Liver (tissue), 9 donors: ENCODE results near the gene ITGAE. TPM values are rescaled to one million over a fixed set of nuclear protein-coding genes. Genes with fewer than 3 reads are reported as not detected.

Experiments
- DNase-seq: peaks from one replicate; pipeline ENCODE4 v3.0.0-alpha.2; 2017; ENCODE audit warnings: low spot score
- H3K27ac ChIP-seq, 2 donors: one replicate each; pipeline ENCODE4 v1.7.0; 2013; ENCODE audit warnings: inconsistent platforms in 2 of 2, low read length in 2 of 2, control low read depth in 1 of 2, low read depth in 1 of 2, mild to moderate bottlenecking in 1 of 2
- H3K27me3 ChIP-seq, 4 donors: one replicate each; pipeline versions ENCODE4 v1.6.1 to v1.7.0; 2013; ENCODE audit warnings: low read length in 3 of 4, inconsistent platforms in 1 of 4, mild to moderate bottlenecking in 1 of 4, moderate library complexity in 1 of 4; ENCODE audit not compliant: control insufficient read depth in 4 of 4, insufficient read depth in 4 of 4
- H3K36me3 ChIP-seq, 4 donors: one replicate each; pipeline versions ENCODE4 v1.6.1 to v1.7.0; 2013; ENCODE audit warnings: low read length in 3 of 4, mild to moderate bottlenecking in 3 of 4, low read depth in 1 of 4, moderate library complexity in 1 of 4; ENCODE audit not compliant: control insufficient read depth in 4 of 4, insufficient read depth in 3 of 4
- H3K4me1 ChIP-seq, 4 donors: one replicate each; pipeline versions ENCODE4 v1.6.1 to v1.7.0; 2013; ENCODE audit warnings: low read length in 3 of 4, mild to moderate bottlenecking in 3 of 4, moderate library complexity in 1 of 4; ENCODE audit not compliant: control insufficient read depth in 4 of 4, insufficient read depth in 4 of 4
- H3K4me3 ChIP-seq, 3 donors: one replicate each; pipeline versions ENCODE4 v1.6.1 to v1.7.0; 2013; ENCODE audit warnings: low read length in 3 of 3, control low read depth in 1 of 3, low read depth in 1 of 3, mild to moderate bottlenecking in 1 of 3
- H3K9ac ChIP-seq, 2 donors: one replicate each; pipeline ENCODE4 v1.7.0; 2013; ENCODE audit warnings: low read length in 2 of 2, mild to moderate bottlenecking in 2 of 2, moderate library complexity in 2 of 2, control low read depth in 1 of 2, low read depth in 1 of 2
- H3K9me3 ChIP-seq, 4 donors: one replicate each; pipeline versions ENCODE4 v1.6.1 to v1.7.0; 2013; ENCODE audit warnings: low read length in 3 of 4; ENCODE audit not compliant: control insufficient read depth in 4 of 4
- FOXA1 ChIP-seq: IDR thresholded peaks from 2 replicates; pipeline ENCODE4 v1.6.1; 2016; ENCODE audit warnings: antibody characterized with exemption
- FOXA2 ChIP-seq: IDR thresholded peaks from 2 replicates; pipeline ENCODE4 v1.6.1; 2016; ENCODE audit warnings: antibody characterized with exemption
- HNF4A ChIP-seq, 2 donors: conservative IDR thresholded peaks; 2 replicates each; pipeline ENCODE4 v1.6.1; 2016; ENCODE audit warnings: antibody characterized with exemption in 2 of 2, mild to moderate bottlenecking in 2 of 2
- HNF4G ChIP-seq: IDR thresholded peaks from 2 replicates; pipeline ENCODE4 v1.6.1; 2016; ENCODE audit warnings: antibody characterized with exemption
- JUND ChIP-seq, 2 donors: IDR thresholded peaks; 2 replicates each; pipeline ENCODE4 v1.6.1; 2016; ENCODE audit warnings: antibody characterized with exemption in 2 of 2
- NR2F2 ChIP-seq: IDR thresholded peaks from 2 replicates; pipeline ENCODE4 v1.6.1; 2016; ENCODE audit warnings: antibody characterized with exemption
- RAD21 ChIP-seq, 2 donors: IDR thresholded peaks; 2 replicates each; pipeline ENCODE4 v1.6.1; 2016; ENCODE audit warnings: antibody characterized with exemption in 2 of 2, mild to moderate bottlenecking in 2 of 2
- RXRA ChIP-seq, 2 donors: IDR thresholded peaks; 2 replicates each; pipeline ENCODE4 v1.6.1; 2017 to 2018; ENCODE audit warnings: antibody characterized with exemption in 2 of 2, mild to moderate bottlenecking in 1 of 2
- SP1 ChIP-seq: IDR thresholded peaks from 2 replicates; pipeline ENCODE4 v1.6.1; 2018; ENCODE audit warnings: antibody characterized with exemption, mild to moderate bottlenecking
- TAF1 ChIP-seq: conservative IDR thresholded peaks from 2 replicates; pipeline ENCODE4 v1.6.1; 2016; ENCODE audit warnings: antibody characterized with exemption, mild to moderate bottlenecking
- YY1 ChIP-seq: IDR thresholded peaks from 2 replicates; pipeline ENCODE4 v1.6.1; 2016; ENCODE audit warnings: antibody characterized with exemption, mild to moderate bottlenecking
- WGBS: extraction: QIAGEN DNeasy Blood & Tissue Kit; methylation state at CpG from one replicate; pipeline ENCODE4 v1.1.7; 2013; 5-methylcytosine and 5-hydroxymethylcytosine counted together
- polyA plus RNA-seq, 2 donors: library from polyadenylated mRNA; stranded (reverse) in 1 of 2; unstranded in 1 of 2; fragments of 200-250 nt in 1 of 2; fragments of >200 nt in 1 of 2; fragmentation: Nextera tagmentation in 1 of 2; extraction: Ambion mirVana in 1 of 2; gene quantifications; one replicate each; pipeline versions ENCODE4 v1.2.1 to v1.2.3, GENCODE V29; 2013 to 2015
- total RNA-seq, 2 donors: library from RNA; depleted of rRNA; stranded (reverse); fragments of >200 nt; gene quantifications; one replicate each; pipeline ENCODE4 v1.2.3, GENCODE V29; 2014
- TF ChIP-seq, protein P1 (sequence below): fragments of 150-350 bp; IDR thresholded peaks from 2 replicates; pipeline ENCODE4 v1.5.1; 2017; ENCODE audit warnings: improper control_type of control experiment, low read depth, low read length; ENCODE audit not compliant: missing input control
- TF ChIP-seq, protein P2 (sequence below): IDR thresholded peaks from 2 replicates; pipeline ENCODE4 v1.6.1; 2016; ENCODE audit warnings: antibody characterized with exemption, mild to moderate bottlenecking
- TF ChIP-seq, protein P3 (sequence below): IDR thresholded peaks from 2 replicates; pipeline ENCODE4 v1.6.1; 2016; ENCODE audit warnings: antibody characterized with exemption
- TF ChIP-seq, protein P4 (sequence below): IDR thresholded peaks from 2 replicates; pipeline ENCODE4 v1.6.1; 2016; ENCODE audit warnings: antibody characterized with exemption
- TF ChIP-seq, protein P5 (sequence below): IDR thresholded peaks from 2 replicates; pipeline ENCODE4 v1.6.1; 2016; ENCODE audit warnings: antibody characterized with exemption
- donor health status: healthy.
- donor health status: healthy.
- donor health status: healthy.
- donor health status: healthy.
- donor health status: healthy.

Gene ITGAE
- total and polyA plus RNA-seq, 4 donors, result 6.5 to 17.7 (median 12.1) TPM

DNA sequence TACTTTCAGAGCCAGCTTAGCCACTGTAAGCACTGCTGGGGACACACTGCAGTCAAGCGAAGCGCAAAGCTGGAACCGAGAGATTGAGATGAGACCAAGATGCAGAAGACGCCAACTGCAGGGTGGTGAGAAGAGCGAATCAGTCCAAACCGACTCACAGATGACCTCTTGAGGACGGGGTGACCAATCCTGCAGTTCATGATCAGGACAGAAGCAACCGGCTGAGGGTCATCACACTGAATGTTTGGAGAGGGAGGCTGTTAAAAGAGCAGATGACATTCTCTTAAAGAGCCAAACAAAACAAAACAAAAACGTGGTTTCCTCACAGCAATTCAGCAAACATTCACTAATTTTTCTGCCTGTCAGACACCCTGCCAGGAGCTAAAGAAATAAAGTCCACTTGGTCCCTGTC is 68.8 kb downstream of the ITGAE start:
- H3K9me3 ChIP-seq, result no peaks in the 10 kb centered on the region
- peak overlapping the region in 1 of 2 donors; percentile 41 for H3K9ac ChIP-seq
- TF ChIP-seq FOXA1, result no peak
- peak; percentile 9 to 45 for TF ChIP-seq RAD21 (IDR thresholded peaks at IDR 0.05)
- TF ChIP-seq SP1, result peak; percentile 52
- peak; percentile 27 to 29 for TF ChIP-seq HNF4A (conservative IDR thresholded peaks at IDR 0.05)
- TF ChIP-seq NR2F2, result peak; percentile 55
- TF ChIP-seq, protein P1, sequence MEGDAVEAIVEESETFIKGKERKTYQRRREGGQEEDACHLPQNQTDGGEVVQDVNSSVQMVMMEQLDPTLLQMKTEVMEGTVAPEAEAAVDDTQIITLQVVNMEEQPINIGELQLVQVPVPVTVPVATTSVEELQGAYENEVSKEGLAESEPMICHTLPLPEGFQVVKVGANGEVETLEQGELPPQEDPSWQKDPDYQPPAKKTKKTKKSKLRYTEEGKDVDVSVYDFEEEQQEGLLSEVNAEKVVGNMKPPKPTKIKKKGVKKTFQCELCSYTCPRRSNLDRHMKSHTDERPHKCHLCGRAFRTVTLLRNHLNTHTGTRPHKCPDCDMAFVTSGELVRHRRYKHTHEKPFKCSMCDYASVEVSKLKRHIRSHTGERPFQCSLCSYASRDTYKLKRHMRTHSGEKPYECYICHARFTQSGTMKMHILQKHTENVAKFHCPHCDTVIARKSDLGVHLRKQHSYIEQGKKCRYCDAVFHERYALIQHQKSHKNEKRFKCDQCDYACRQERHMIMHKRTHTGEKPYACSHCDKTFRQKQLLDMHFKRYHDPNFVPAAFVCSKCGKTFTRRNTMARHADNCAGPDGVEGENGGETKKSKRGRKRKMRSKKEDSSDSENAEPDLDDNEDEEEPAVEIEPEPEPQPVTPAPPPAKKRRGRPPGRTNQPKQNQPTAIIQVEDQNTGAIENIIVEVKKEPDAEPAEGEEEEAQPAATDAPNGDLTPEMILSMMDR, result peak; percentile 4
- TF ChIP-seq RXRA (IDR thresholded peaks at IDR 0.05), result peak; percentile 81 to 88
- TF ChIP-seq, protein P2, sequence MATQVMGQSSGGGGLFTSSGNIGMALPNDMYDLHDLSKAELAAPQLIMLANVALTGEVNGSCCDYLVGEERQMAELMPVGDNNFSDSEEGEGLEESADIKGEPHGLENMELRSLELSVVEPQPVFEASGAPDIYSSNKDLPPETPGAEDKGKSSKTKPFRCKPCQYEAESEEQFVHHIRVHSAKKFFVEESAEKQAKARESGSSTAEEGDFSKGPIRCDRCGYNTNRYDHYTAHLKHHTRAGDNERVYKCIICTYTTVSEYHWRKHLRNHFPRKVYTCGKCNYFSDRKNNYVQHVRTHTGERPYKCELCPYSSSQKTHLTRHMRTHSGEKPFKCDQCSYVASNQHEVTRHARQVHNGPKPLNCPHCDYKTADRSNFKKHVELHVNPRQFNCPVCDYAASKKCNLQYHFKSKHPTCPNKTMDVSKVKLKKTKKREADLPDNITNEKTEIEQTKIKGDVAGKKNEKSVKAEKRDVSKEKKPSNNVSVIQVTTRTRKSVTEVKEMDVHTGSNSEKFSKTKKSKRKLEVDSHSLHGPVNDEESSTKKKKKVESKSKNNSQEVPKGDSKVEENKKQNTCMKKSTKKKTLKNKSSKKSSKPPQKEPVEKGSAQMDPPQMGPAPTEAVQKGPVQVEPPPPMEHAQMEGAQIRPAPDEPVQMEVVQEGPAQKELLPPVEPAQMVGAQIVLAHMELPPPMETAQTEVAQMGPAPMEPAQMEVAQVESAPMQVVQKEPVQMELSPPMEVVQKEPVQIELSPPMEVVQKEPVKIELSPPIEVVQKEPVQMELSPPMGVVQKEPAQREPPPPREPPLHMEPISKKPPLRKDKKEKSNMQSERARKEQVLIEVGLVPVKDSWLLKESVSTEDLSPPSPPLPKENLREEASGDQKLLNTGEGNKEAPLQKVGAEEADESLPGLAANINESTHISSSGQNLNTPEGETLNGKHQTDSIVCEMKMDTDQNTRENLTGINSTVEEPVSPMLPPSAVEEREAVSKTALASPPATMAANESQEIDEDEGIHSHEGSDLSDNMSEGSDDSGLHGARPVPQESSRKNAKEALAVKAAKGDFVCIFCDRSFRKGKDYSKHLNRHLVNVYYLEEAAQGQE, result no peak
- no peak for TF ChIP-seq YY1
- TF ChIP-seq, protein P3, sequence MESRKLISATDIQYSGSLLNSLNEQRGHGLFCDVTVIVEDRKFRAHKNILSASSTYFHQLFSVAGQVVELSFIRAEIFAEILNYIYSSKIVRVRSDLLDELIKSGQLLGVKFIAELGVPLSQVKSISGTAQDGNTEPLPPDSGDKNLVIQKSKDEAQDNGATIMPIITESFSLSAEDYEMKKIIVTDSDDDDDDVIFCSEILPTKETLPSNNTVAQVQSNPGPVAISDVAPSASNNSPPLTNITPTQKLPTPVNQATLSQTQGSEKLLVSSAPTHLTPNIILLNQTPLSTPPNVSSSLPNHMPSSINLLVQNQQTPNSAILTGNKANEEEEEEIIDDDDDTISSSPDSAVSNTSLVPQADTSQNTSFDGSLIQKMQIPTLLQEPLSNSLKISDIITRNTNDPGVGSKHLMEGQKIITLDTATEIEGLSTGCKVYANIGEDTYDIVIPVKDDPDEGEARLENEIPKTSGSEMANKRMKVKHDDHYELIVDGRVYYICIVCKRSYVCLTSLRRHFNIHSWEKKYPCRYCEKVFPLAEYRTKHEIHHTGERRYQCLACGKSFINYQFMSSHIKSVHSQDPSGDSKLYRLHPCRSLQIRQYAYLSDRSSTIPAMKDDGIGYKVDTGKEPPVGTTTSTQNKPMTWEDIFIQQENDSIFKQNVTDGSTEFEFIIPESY, result peak; percentile 31
- peak overlapping the region in 1 of 2 donors; percentile 46 for H3K27ac ChIP-seq
- H3K27me3 ChIP-seq, result no peaks in the 10 kb centered on the region
- WGBS, result 24% methylated on average over 9 of the region's 9 CpGs
- peaks cover 0 to 18% (median 10%) of the 10 kb centered on the region in 4 donors for H3K4me1 ChIP-seq
- H3K36me3 ChIP-seq, result no peaks in the 10 kb centered on the region
- no peak for DNase-seq
- H3K4me3 ChIP-seq, result no peak overlapping the region

DNA sequence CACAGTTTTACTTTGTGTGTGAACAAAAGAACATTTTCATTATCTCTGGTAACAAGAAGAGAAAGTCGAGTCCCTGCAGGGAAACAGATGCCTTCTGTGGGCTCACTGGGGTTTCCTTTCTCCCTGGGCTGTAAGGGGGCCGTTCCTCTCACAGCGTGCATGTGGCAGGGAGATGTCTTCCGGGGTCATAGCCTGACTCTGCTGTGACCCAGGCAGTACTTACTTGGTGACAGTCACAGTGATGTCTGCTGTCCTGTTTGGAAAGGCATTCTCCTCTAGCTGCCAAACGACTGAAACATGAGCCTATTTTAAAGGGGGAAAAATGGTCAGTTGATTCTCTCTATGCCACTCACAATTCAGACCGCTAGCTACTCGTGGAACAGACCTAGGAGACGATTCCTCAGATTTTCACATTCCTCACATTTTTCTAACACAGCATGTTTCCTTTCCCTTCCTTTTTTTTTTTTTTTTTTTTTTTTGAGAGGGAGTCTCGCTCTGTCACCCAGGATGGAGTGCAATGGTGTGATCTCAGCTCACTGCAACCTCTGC is 70.0 kb downstream of the ITGAE start:
- no peak overlapping the region for H3K4me3 ChIP-seq
- H3K27ac ChIP-seq, result peak overlapping the region in 1 of 2 donors; percentile 7
- no peaks in the 10 kb centered on the region for H3K36me3 ChIP-seq
- TF ChIP-seq SP1 (no peak), RXRA (IDR thresholded peaks at IDR 0.05) (peak in 1 of 2 donors; percentile 5), HNF4G (no peak), TAF1 (no peak), FOXA2 (no peak), NR2F2 (peak; percentile 37), RAD21 (IDR thresholded peaks at IDR 0.05) (no peak), JUND (IDR thresholded peaks at IDR 0.05) (no peak)
- TF ChIP-seq, protein P4, sequence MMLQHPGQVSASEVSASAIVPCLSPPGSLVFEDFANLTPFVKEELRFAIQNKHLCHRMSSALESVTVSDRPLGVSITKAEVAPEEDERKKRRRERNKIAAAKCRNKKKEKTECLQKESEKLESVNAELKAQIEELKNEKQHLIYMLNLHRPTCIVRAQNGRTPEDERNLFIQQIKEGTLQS, result no peak
- TF ChIP-seq, protein P2, result no peak
- TF ChIP-seq, protein P5, sequence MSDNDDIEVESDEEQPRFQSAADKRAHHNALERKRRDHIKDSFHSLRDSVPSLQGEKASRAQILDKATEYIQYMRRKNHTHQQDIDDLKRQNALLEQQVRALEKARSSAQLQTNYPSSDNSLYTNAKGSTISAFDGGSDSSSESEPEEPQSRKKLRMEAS, result no peak
- no peaks in the 10 kb centered on the region for H3K9me3 ChIP-seq
- H3K9ac ChIP-seq, result no peak overlapping the region
- WGBS, result 73% methylated on average over 9 of the region's 9 CpGs
- DNase-seq, result no peak
- H3K27me3 ChIP-seq, result no peaks in the 10 kb centered on the region
- peaks cover 0 to 18% (median 10%) of the 10 kb centered on the region in 4 donors for H3K4me1 ChIP-seq
